PC-3 (cell line): ENCODE measurements around the gene CEP170B. TPM values are rescaled to one million over a fixed set of nuclear protein-coding genes. Genes with fewer than 3 reads are reported as not detected.

ENCODE experiments used
- ATAC-seq: fragments of 200-7000 bp; cut with Tn5 transposase; 2 replicates; pipeline ENCODE4 v1.9.1; 2020; ENCODE audit warnings: mild to moderate bottlenecking, moderate library complexity
- BruUV-seq: library from RNA; stranded (reverse); fragments of 400-500 nt; replicated peaks from 2 replicates; lab custom pipeline; 2021; lab: Mats Ljungman, UMichigan
- CTCF ChIA-PET: fragments of 300-600 bp; sonication (Branson Sonifier 250); formaldehyde crosslinking; loops from one replicate; lab custom pipeline; 2022; ENCODE audit warnings: antibody characterized with exemption; lab: Charles Lee
- POLR2A ChIA-PET: fragments of 300-600 bp; sonication (Branson Sonifier 250); formaldehyde crosslinking; loops from one replicate; lab custom pipeline; 2022; ENCODE audit warnings: antibody characterized with exemption; ENCODE audit not compliant: unreplicated experiment; lab: Charles Lee
- DNase-seq: peaks from one replicate; pipeline ENCODE4 v3.0.0-alpha.2; 2015
- H2AFZ ChIP-seq: fragments of 300-600 bp; sonication (generic); 2 replicates; pipeline ENCODE4 v1.6.0; 2016; ENCODE audit warnings: antibody characterized with exemption, low read length
- H3F3A ChIP-seq: fragments of 300-600 bp; sonication (generic); one replicate; pipeline ENCODE4 v1.6.0; 2017; ENCODE audit warnings: antibody characterized with exemption, low read length, control low read depth, mild to moderate bottlenecking; ENCODE audit not compliant: unreplicated experiment
- H3K27ac ChIP-seq: fragments of 300-600 bp; sonication (generic); 2 replicates; pipeline ENCODE4 v1.5.1; 2016; ENCODE audit warnings: mild to moderate bottlenecking, low read length
- H3K27me3 ChIP-seq: fragments of 300-600 bp; sonication (generic); 2 replicates; pipeline ENCODE4 v1.6.1; 2016; ENCODE audit warnings: low read length, mixed read lengths
- H3K36me3 ChIP-seq: fragments of 300-600 bp; sonication (generic); 2 replicates; pipeline ENCODE4 v1.6.1; 2016; ENCODE audit warnings: low read depth, mixed run types, low read length, mixed read lengths
- H3K4me1 ChIP-seq: fragments of 300-600 bp; sonication (generic); 2 replicates; pipeline ENCODE4 v1.5.1; 2016; ENCODE audit warnings: low read length; ENCODE audit not compliant: insufficient read depth
- H3K4me2 ChIP-seq: fragments of 300-600 bp; sonication (generic); 2 replicates; pipeline ENCODE4 v1.6.0; 2016; ENCODE audit warnings: low read length
- H3K4me3 ChIP-seq: fragments of 300-600 bp; sonication (generic); 2 replicates; pipeline ENCODE4 v1.5.1; 2016; ENCODE audit warnings: mild to moderate bottlenecking, low read length, mixed read lengths
- H3K79me2 ChIP-seq: fragments of 300-600 bp; sonication (generic); 2 replicates; pipeline ENCODE4 v1.6.1; 2017; ENCODE audit warnings: low read length, mixed read lengths
- H3K9ac ChIP-seq: fragments of 300-600 bp; sonication (generic); 2 replicates; pipeline ENCODE4 v1.6.0; 2016; ENCODE audit warnings: mild to moderate bottlenecking, low read length
- H3K9me2 ChIP-seq: fragments of 300-600 bp; sonication (generic); replicated peaks from 2 replicates; pipeline ENCODE4 v1.6.1; 2016; ENCODE audit warnings: mixed run types, low read length, mixed read lengths
- H3K9me3 ChIP-seq: fragments of 300-600 bp; sonication (generic); 2 replicates; pipeline ENCODE4 v1.6.1; 2016; ENCODE audit warnings: low read length, mixed read lengths
- H4K20me1 ChIP-seq: fragments of 300-600 bp; sonication (generic); 2 replicates; pipeline ENCODE4 v1.6.1; 2016; ENCODE audit warnings: low read length, mixed read lengths
- CTCF ChIP-seq: fragments of 300-600 bp; sonication (generic); conservative IDR thresholded peaks from 2 replicates; pipeline ENCODE4 v1.5.1; 2017; ENCODE audit warnings: antibody characterized with exemption, low read depth, mild to moderate bottlenecking, low read length
- EZH2 ChIP-seq: fragments of 300-600 bp; sonication (generic); IDR thresholded peaks from one replicate; pipeline ENCODE4 v1.6.1; 2017; ENCODE audit warnings: antibody characterized with exemption, mild to moderate bottlenecking, low read length; ENCODE audit not compliant: unreplicated experiment
- EZH2phosphoT487 ChIP-seq: fragments of 300-600 bp; sonication (generic); IDR thresholded peaks from 2 replicates; pipeline ENCODE4 v1.6.1; 2018; ENCODE audit warnings: mild to moderate bottlenecking, antibody characterized with exemption, low read length, borderline replicate concordance
- intact Hi-C: fragments of 100-400 bp; cut with micrococcal nuclease; formaldehyde crosslinking; loops from 2 replicates; pipeline ENCODE4 v1.9.0; 2023
- total RNA-seq: library from RNA; depleted of rRNA; stranded (reverse); fragments of >200 nt; gene quantifications from 2 replicates; pipeline ENCODE4 v1.2.3, GENCODE V29; 2014

Gene CEP170B
- total RNA-seq, 1 experiment from 2014 or later = 33.2 TPM

- Histone ChIP-seq H4K20me1 (no peaks in the 10 kb centered on the region), H3F3A (no peaks in the 10 kb centered on the region), H3K9me2 (no peaks in the 10 kb centered on the region), H3K27me3 (no peaks in the 10 kb centered on the region), H3K79me2 (peaks cover 27% of the 10 kb centered on the region), H3K9me3 (no peaks in the 10 kb centered on the region), H3K4me1 (peaks cover 13% of the 10 kb centered on the region; the same call in 1 of the 2 replicates), H3K36me3 (no peaks in the 10 kb centered on the region), H3K9ac (no peak overlapping the region), H3K4me3 (no peak overlapping the region), H2AFZ (no peak overlapping the region), H3K4me2 (no peak overlapping the region), H3K27ac (no peak overlapping the region)
- no peak for ATAC-seq
- intact Hi-C loops = loop anchor here (1.0 kb wide), 1 partner anchor 8 kb away; no protein-coding TSS in a partner anchor
- CTCF ChIA-PET = no interaction called here
- no peak for DNase-seq
- TF ChIP-seq CTCF = no peak
- no peak for TF ChIP-seq EZH2
- TF ChIP-seq EZH2phosphoT487 = no peak
- POLR2A ChIA-PET = no interaction called here
- no TSS peak for BruUV-seq
Measured at GRCh38 chr14:104817930-104818713, 46.9 kb upstream of the CEP170B start.

GRCh38 chr14:104818714-104819161 is 46.3 kb upstream of the CEP170B start:
- Histone ChIP-seq H3K4me3 (no peak overlapping the region), H3K27me3 (no peaks in the 10 kb centered on the region), H3K9me2 (no peaks in the 10 kb centered on the region), H3K9ac (no peak overlapping the region), H3K27ac (no peak overlapping the region), H3K4me1 (peaks cover 13% of the 10 kb centered on the region; the same call in 1 of the 2 replicates), H3K9me3 (no peaks in the 10 kb centered on the region), H3K4me2 (no peak overlapping the region), H3K36me3 (no peaks in the 10 kb centered on the region), H2AFZ (no peak overlapping the region), H3F3A (no peaks in the 10 kb centered on the region), H4K20me1 (no peaks in the 10 kb centered on the region), H3K79me2 (peaks cover 27% of the 10 kb centered on the region)
- no peak for TF ChIP-seq EZH2phosphoT487
- no peak for TF ChIP-seq EZH2
- TF ChIP-seq CTCF = no peak
- CTCF ChIA-PET = no interaction called here
- BruUV-seq = no TSS peak
- ATAC-seq (no peak), DNase-seq (no peak)
- intact Hi-C loops = no loop called here
- POLR2A ChIA-PET = no interaction called here

GRCh38 chr14:104819361-104819781 is 45.7 kb upstream of the CEP170B start:
- DNase-seq (no peak), ATAC-seq (no peak)
- Histone ChIP-seq H3K4me1 (peaks cover 13% of the 10 kb centered on the region; the same call in 1 of the 2 replicates), H3F3A (no peaks in the 10 kb centered on the region), H4K20me1 (no peaks in the 10 kb centered on the region), H3K27ac (no peak overlapping the region), H3K9ac (no peak overlapping the region), H3K4me3 (no peak overlapping the region), H2AFZ (no peak overlapping the region), H3K9me2 (no peaks in the 10 kb centered on the region), H3K4me2 (no peak overlapping the region), H3K36me3 (no peaks in the 10 kb centered on the region), H3K27me3 (no peaks in the 10 kb centered on the region), H3K9me3 (no peaks in the 10 kb centered on the region), H3K79me2 (peaks cover 25% of the 10 kb centered on the region)
- ChIA-PET CTCF (no interaction called here), POLR2A (no interaction called here)
- TF ChIP-seq EZH2phosphoT487 = no peak
- TF ChIP-seq CTCF = no peak
- no peak for TF ChIP-seq EZH2
- no TSS peak for BruUV-seq
- intact Hi-C loops = no loop called here
